GM12891 (cell line): ENCODE measurements around the gene CLMP.

Experiments
- DNase-seq: peaks from one replicate; pipeline ENCODE4 v3.0.0; 2011; ENCODE audit warnings: low spot score; ENCODE audit not compliant: insufficient read length
- FAIRE-seq: peaks from 2 replicates; lab custom pipeline; 2011; peaks lifted over from hg19 to GRCh38; lab: Jason Lieb, UNC
- PAX5 ChIP-seq: IDR thresholded peaks from 2 replicates; pipeline ENCODE4 v1.6.1; 2011; ENCODE audit warnings: low read length, moderate library complexity, mild to moderate bottlenecking; ENCODE audit not compliant: insufficient read depth, severe bottlenecking
- POLR2A ChIP-seq: IDR thresholded peaks from 2 replicates; pipeline ENCODE4 v1.6.1; 2011; ENCODE audit warnings: low read depth, low read length, control low read depth
- POLR2AphosphoS5 ChIP-seq: IDR thresholded peaks from 2 replicates; pipeline ENCODE4 v1.6.1; 2011; ENCODE audit warnings: low read depth, low read length, control low read depth
- POU2F2 ChIP-seq: IDR thresholded peaks from 2 replicates; pipeline ENCODE4 v1.6.1; 2011; ENCODE audit warnings: low read depth, mild to moderate bottlenecking, control low read depth, low read length, moderate library complexity
- SPI1 ChIP-seq: IDR thresholded peaks from 2 replicates; pipeline ENCODE4 v1.6.1; 2011; ENCODE audit warnings: low read depth, low read length, control low read depth
- TAF1 ChIP-seq: IDR thresholded peaks from 2 replicates; pipeline ENCODE4 v1.6.1; 2011; ENCODE audit warnings: low read depth, low read length, control low read depth

Gene CLMP

DNA sequence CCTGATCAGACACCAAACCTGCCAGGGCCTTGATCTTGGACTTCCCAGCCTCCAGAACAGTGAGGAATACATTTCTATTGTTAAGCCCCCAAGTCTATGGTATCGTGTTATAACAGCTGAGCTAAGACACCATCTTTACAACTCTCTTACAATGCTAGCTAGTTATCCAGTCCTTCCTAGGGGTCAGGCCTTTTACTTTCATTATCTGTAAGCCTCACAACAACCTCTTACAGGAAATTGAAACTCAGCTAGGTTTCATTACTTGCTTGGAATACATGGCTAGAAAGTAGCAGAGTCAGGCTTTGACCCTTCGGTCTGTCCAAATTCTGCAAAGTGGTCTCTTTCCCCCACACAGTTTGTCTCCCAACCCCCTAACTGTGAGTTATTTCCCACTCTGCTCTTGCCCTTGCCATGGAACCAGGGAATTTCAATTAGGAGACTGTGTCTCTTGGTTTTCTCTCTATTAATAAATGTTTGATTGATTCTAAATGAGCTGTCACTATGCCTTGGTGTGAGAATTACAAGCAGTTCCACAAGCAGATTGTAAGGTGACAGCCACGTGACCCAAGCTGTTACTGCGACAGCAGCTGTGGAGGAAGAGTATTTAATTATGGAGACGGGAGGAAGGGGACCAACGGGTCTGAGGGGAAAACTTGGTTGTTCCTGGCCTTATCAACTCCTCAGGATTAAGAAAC is 38.4 kb upstream of the CLMP start:
- FAIRE-seq (peak; percentile 91), DNase-seq (peak; percentile 28)
- TF ChIP-seq TAF1 (no peak), POLR2A (no peak), PAX5 (no peak), POLR2AphosphoS5 (no peak), POU2F2 (no peak), SPI1 (no peak)

DNA sequence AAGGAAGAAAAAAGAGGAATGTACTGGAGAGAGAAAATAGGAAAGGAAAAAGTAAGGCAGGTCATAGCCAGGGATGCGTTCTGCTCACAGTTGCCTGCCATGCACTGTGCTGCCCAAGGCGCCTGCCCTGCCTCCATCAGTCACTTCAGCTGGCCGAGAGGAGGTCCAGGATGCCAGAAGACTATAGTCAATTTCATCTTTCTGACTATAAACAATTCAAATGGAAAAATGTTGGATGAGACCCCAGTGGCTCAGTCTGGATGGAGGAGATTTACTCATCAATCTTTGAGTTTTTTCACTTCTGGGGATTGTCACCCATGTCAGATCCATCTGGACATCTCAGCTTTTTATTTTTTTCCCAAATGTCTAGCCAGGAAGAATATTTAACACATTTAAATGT is 36.7 kb upstream of the CLMP start:
- no peak for FAIRE-seq
- TF ChIP-seq POU2F2: no peak
- no peak for TF ChIP-seq TAF1
- TF ChIP-seq POLR2AphosphoS5: no peak
- TF ChIP-seq SPI1: no peak
- no peak for TF ChIP-seq PAX5
- TF ChIP-seq POLR2A: no peak
- DNase-seq: no peak

DNA sequence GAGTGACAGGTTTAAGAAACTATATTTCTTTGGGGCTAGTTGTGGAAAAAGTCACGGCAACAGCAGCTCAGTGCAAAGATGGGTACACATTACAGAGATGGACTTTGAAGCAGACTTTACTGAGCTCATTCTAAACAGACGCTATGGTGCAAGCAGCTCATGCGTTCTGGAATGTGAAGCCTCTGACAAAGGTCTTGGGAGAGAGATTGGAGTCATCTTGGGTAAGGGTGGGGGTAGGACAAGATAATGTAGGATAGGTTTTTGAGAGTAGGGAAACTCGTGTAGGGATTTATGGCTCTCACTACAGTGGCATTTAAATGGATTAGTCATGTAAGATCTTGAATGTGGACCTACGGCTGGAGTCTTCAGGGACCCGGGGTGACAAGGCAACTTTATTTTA is 36.2 kb upstream of the CLMP start:
- FAIRE-seq (no peak), DNase-seq (no peak)
- no peak for TF ChIP-seq TAF1
- no peak for TF ChIP-seq PAX5
- no peak for TF ChIP-seq POLR2AphosphoS5

DNA sequence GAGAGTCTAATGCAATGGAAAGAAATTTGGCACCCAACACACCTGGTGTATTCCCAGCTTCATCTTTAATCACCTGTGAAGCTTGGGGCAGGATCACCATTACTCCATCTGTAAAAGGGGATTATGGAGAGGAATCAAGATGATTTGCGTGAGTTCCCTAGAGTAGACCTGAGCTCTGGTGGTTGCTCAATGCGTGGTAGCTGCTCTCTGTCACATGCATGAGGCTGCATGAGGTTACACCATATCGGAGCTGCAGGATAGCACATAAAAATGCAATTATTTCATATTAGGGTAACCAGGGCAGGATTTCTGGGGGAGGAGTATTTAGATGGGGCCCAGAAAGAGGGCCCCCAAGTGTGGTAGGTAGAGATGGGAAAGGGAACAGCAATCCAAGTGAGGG is 35.3 kb upstream of the CLMP start:
- DNase-seq (no peak), FAIRE-seq (no peak)
- TF ChIP-seq POLR2AphosphoS5: no peak
- no peak for TF ChIP-seq SPI1
- no peak for TF ChIP-seq POU2F2

DNA sequence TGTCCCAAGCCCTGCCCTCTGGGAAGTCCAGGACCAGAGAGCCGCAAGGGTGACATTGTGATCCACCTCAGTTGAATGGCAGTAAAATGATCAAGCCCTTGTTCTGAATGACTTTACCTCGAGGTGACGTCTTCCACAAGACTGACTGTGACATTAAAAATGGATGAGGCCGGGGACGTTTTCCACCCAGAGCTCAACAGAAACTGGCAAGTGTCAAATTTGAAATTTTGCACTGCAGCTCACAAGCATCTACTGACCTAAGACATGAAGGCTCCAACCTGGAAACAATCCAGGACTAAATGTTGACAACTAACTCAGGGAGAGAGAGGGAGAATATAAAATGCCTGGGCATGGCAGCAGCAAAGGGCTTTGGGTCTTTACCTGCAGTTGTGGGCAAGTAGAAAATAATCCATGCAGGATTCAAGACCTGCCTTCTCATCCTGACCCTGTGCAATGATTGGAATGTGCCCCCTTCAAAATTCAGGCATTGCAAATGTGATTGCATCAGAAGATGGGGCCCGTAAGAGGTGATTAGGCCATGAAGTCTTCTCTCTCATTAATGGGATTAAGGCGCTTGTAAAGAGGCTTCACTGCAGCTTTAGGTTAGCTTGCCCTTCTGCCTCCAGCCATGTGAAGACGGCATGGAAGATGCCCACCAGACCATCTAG is 33.6 kb upstream of the CLMP start:
- DNase-seq (no peak), FAIRE-seq (no peak)
- TF ChIP-seq POLR2AphosphoS5: no peak
- no peak for TF ChIP-seq TAF1
- no peak for TF ChIP-seq SPI1
- TF ChIP-seq POU2F2: no peak
- no peak for TF ChIP-seq POLR2A
- no peak for TF ChIP-seq PAX5

DNA sequence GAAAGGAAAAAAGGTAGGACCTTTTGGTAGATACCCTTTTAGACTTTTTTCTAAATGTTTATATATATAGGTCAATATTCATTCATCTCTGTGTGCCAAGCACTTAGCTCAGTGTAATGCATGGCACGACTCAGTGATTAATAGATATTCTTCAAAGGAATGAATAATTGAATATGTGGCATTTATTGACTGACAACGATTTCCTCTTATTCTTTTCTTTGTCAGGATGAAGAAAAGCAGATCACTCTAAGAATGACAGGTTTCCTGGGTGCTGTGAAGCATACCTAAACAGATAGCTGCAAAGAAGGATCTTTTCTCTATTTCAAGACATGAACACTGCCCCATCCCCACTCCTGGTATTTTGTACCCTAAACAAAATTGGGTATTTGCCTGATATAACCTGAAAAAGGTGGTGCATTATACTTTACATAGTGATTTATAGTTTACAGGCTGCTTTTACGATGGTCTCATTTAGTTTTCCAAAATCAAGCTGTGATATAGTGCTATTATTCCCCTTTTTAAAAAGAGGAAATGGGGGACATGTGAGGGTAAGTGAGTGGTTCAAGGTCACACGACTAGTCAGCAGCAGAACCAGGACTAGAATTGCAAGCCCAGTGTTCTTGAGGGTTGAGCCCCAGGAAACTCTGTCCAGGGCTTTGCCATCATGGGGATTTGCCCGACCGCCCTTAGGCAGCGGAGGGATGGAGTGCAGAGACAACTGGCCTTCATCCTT is 32.9 kb upstream of the CLMP start:
- no peak for FAIRE-seq
- no peak for TF ChIP-seq POLR2A
- peak; percentile 31; the same call in 1 of the 2 replicates for TF ChIP-seq SPI1
- TF ChIP-seq TAF1: no peak
- no peak for TF ChIP-seq POLR2AphosphoS5
- TF ChIP-seq PAX5: no peak
- TF ChIP-seq POU2F2: no peak
- DNase-seq: no peak

DNA sequence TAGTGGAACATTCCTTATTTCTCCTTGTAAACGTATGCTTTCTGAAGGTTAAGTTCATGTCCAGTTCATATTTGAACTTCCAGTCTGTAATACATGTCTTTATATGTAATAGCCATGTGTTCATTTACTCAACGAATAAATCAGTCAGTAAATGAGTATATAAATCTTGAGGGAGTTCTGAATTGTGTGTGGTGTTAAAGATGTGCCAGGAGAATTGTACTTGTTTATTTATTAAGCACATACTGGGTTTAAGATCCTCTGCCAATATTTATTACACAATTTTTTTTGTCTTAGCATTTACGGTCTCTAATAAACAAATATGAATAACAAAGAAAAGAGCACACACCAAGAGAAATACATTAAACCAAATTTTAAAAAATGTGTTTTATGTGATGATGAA is 26.5 kb upstream of the CLMP start:
- DNase-seq (no peak), FAIRE-seq (no peak)
- no peak for TF ChIP-seq SPI1
- TF ChIP-seq TAF1: no peak
- no peak for TF ChIP-seq POLR2AphosphoS5
- no peak for TF ChIP-seq POU2F2
- TF ChIP-seq PAX5: no peak
- no peak for TF ChIP-seq POLR2A

DNA sequence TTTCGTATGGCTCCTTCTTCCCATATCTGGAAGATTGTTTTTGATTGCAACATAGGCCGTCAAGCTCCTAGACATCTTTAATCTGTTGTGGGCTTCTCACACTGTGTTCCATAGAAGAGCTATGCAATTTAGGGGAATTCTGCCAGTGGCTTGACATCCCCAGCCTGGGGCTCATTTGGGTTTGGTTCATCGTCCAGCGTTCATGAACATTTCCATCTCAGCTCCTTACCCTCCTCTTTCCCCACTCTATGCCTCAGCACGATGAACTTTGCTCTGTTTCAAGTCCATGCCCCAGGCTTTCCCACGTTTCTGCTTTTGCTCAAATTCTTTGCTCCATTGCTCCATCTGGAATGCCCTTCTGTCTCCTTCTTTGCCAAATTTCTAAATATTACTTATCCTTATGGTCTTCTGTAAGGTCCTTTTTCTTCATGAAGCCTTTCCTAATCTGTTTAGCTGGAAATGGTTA is 26.1 kb upstream of the CLMP start:
- no peak for FAIRE-seq
- DNase-seq: no peak
- TF ChIP-seq TAF1 (no peak), POLR2AphosphoS5 (no peak), POLR2A (no peak), POU2F2 (no peak)

DNA sequence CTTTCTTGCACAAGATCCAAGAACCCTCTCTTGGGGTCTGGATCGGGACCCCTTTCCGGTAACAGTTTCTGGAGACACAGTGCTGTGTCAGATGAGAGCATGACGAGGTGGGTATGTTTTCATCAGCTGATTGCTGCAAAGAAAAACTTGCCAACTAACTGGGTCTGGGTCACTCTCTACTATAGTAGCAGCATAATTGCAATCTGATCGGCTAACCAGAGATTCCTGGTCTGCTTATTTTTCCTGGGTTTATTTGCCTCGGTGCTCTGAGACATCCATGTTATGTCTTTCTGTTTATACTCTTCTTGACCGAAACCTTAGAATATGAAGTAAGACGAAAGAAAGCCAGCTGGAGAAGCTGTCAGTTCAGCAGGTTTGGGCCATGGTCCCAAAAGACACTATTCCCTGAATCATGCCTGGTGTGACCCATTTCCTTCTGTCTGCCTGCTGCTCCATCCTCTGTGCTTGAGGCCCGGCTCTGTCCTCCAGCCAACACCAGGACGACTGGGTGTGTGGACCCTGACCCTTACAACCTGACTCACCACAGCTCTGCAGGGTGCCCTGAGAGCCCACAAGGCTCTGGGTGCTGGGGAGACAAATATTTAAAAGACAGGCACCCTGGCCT is 24.1 kb upstream of the CLMP start:
- TF ChIP-seq TAF1: no peak
- TF ChIP-seq PAX5: no peak
- no peak for TF ChIP-seq POU2F2
- TF ChIP-seq POLR2AphosphoS5: no peak
- no peak for TF ChIP-seq SPI1
- TF ChIP-seq POLR2A: no peak
- FAIRE-seq (no peak), DNase-seq (no peak)
